Measurements from ENCODE around the gene PRKD1. TPM values are rescaled to one million over a fixed set of nuclear protein-coding genes. Genes with fewer than 3 reads are reported as not detected.

Gene PRKD1
- total RNA-seq, 2 experiments from 2014 or later = not detected

DNA sequence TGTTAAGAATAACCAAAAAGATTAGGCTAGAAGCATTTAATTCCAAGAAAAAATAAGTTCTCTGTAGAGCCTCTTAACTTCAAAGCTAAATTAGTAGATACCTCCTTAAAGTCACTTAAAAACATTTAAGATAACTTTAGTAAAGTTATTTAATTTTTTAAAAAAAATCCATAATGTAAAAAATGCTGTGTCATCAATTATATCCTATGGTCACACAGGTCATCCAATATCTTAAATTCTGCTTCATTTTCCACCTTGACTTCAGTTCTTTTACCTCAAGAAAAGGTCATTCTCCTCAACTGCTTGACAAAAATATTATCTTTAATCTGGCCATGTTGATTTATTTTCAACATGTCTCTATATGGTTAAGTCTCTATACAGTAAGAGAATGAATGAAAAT, 274.3 kb downstream of the PRKD1 start:
- Mint-ChIP-seq H3K9me3 (peaks cover 7% of the 10 kb centered on the region), H3K36me3 (ENCODE audit: low read depth) (peaks cover 3% of the 10 kb centered on the region), H3K27ac (no peak overlapping the region), H3K4me1 (ENCODE audit: low read depth) (no peaks in the 10 kb centered on the region), H3K27me3 (no peaks in the 10 kb centered on the region), H3K4me3 (no peak overlapping the region)
- intact Hi-C loops (cut with DNase I, micrococcal nuclease) = no loop called here
- POLR2A ChIA-PET = no interaction called here
- no peak for ATAC-seq (ENCODE audit: poor library complexity)
- no peak overlapping the region for H3K27ac ChIP-seq (ENCODE audit: low read depth in 1 of 2, low read length in 2 of 2)
- H3K27me3 ChIP-seq (ENCODE audit: control insufficient read depth in 1 of 2, insufficient read depth in 2 of 2, low read length in 2 of 2) = no peaks in the 10 kb centered on the region
- CTCF ChIA-PET = no interaction called here
- no peaks in the 10 kb centered on the region for H3K36me3 ChIP-seq (ENCODE audit: insufficient read depth, low read length)
- no peak for DNase-seq
- H3K4me1 ChIP-seq (ENCODE audit: insufficient read depth, low read length) = no peaks in the 10 kb centered on the region
- no peak overlapping the region for H3K4me3 ChIP-seq (ENCODE audit: low read length)
- peaks cover 12 to 17% of the 10 kb centered on the region in 2 experiments for H3K9me3 ChIP-seq (ENCODE audit: control insufficient read depth in 1 of 2, insufficient read depth in 1 of 2, low read length in 2 of 2)
- no peak for TF ChIP-seq CTCF (IDR thresholded peaks at IDR 0.05)

DNA sequence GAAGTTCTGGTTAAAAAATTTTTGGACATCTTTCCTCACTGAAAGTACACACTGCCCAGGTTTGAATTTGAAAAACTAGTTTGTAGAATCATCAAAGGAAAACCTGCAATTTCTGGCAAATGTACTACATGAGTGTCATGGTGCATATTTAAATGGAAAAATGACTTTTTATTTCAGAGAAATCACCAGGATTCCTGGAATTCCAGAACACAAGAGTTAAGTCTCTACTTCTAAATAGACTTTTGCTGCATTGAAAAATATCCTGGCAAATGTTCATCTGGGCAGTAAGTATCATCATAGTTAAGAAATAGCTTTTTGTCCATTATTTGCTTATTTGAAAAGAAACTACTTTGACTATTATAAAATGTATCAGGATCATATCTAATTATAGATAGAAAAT, 275.1 kb downstream of the PRKD1 start:
- intact Hi-C loops (cut with DNase I, micrococcal nuclease) = no loop called here
- Mint-ChIP-seq H3K4me1 (ENCODE audit: low read depth) (no peaks in the 10 kb centered on the region), H3K9me3 (peaks cover 10% of the 10 kb centered on the region), H3K36me3 (ENCODE audit: low read depth) (peaks cover 3% of the 10 kb centered on the region), H3K27me3 (no peaks in the 10 kb centered on the region), H3K4me3 (no peak overlapping the region), H3K27ac (no peak overlapping the region)
- ChIA-PET CTCF (no interaction called here), POLR2A (interaction anchor here (0.6 kb wide), 1 partner anchor 1453 kb away, joined by 3 read pairs; no protein-coding TSS in a partner anchor)
- Histone ChIP-seq H3K36me3 (ENCODE audit: insufficient read depth, low read length) (no peaks in the 10 kb centered on the region), H3K4me1 (ENCODE audit: insufficient read depth, low read length) (no peaks in the 10 kb centered on the region), H3K9me3 (ENCODE audit: control insufficient read depth in 1 of 2, insufficient read depth in 1 of 2, low read length in 2 of 2) (peaks cover 17% of the 10 kb centered on the region in 2 experiments), H3K27me3 (ENCODE audit: control insufficient read depth in 1 of 2, insufficient read depth in 2 of 2, low read length in 2 of 2) (no peaks in the 10 kb centered on the region), H3K4me3 (ENCODE audit: low read length) (no peak overlapping the region), H3K27ac (ENCODE audit: low read depth in 1 of 2, low read length in 2 of 2) (no peak overlapping the region)
- no peak for TF ChIP-seq CTCF (IDR thresholded peaks at IDR 0.05)
- ATAC-seq (ENCODE audit: poor library complexity) (no peak), DNase-seq (no peak)

DNA sequence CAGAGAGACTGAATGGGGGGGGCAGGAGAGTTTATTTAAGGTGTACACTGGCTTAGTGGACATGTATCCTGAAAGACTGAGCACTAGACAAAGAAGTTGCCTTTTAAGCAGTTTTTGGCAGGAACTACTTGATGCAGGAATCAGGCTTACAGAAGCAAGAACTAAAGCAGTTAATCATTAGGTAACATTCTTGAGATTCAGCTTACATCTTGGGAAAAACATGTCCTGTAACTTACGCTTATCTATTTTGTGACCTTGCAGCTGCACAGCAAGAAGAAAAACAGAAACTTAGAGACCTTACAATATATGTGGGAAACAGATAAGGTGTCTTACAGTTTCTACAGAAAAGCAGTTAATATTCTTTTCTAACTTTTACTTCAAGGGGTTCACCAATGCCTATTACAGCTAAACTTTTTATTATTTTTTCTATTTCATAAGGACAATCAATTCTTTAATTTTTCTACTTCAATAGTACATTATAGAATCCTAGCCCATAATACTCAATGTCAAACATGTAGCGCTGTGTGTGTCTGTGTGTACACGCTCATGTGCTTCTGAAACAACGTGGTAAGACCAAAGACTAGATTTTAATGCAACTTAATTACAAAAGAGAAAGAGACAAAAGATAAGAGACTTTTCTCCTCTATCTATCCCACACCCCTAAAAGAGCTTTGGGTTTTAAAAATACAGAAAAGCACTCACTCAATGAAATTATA, 276.9 kb downstream of the PRKD1 start:
- Mint-ChIP-seq H3K27me3 (no peaks in the 10 kb centered on the region), H3K9me3 (peaks cover 15% of the 10 kb centered on the region)

More for the DNA sequence above, 276.9 kb downstream of the PRKD1 start:
- ChIA-PET POLR2A (no interaction called here), CTCF (no interaction called here)
- H3K4me3 ChIP-seq (ENCODE audit: low read length) = no peak overlapping the region
- no peak for TF ChIP-seq CTCF (IDR thresholded peaks at IDR 0.05)
- no peak for ATAC-seq (ENCODE audit: poor library complexity)
- no peaks in the 10 kb centered on the region for H3K36me3 ChIP-seq (ENCODE audit: insufficient read depth, low read length)
- H3K4me3 Mint-ChIP-seq = no peak overlapping the region
- no peaks in the 10 kb centered on the region for H3K27me3 ChIP-seq (ENCODE audit: control insufficient read depth in 1 of 2, insufficient read depth in 2 of 2, low read length in 2 of 2)
- H3K27ac ChIP-seq (ENCODE audit: low read depth in 1 of 2, low read length in 2 of 2) = no peak overlapping the region
- H3K4me1 ChIP-seq (ENCODE audit: insufficient read depth, low read length) = no peaks in the 10 kb centered on the region
- no peak overlapping the region for H3K27ac Mint-ChIP-seq
- H3K36me3 Mint-ChIP-seq (ENCODE audit: low read depth) = peaks cover 3% of the 10 kb centered on the region
- intact Hi-C loops (cut with DNase I, micrococcal nuclease) = no loop called here
- DNase-seq = no peak
- H3K4me1 Mint-ChIP-seq (ENCODE audit: low read depth) = no peaks in the 10 kb centered on the region
- peaks cover 17 to 22% of the 10 kb centered on the region in 2 experiments for H3K9me3 ChIP-seq (ENCODE audit: control insufficient read depth in 1 of 2, insufficient read depth in 1 of 2, low read length in 2 of 2)
